Non-pigmented ciliary epithelial cell (primary cell): ENCODE measurements around the gene P2RX1.
"Not testable (repeated sequence)": the region's sequence is repeated elsewhere in the genome, so short reads cannot be mapped to it uniquely, and the experiment has no call there.

Source experiments
- DNase-seq: peaks from one replicate; pipeline ENCODE4 v3.0.0-alpha.2; 2010; ENCODE audit warnings: low read depth

P2RX1 gene

DNA sequence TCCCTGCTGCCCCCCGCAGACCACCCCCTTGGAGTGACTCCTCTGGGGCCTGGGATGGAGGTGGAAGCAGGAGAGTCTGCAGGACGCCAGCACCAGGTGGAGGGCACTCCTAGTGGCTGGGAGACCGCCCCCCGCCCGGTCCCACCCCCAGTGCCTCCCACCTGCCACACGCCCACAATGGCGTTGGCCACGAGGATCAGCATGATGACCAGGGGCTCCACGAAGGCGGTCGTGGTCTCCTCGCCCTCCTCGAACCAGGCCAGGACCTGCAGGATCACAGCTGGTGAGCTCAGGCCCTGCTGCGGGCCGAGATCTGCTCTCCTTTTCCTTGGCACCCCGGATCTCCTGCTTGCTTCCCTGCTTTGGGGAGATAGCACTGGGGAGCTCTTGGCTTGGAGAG is 35.2 kb upstream of the P2RX1 start:
- no peak for DNase-seq

DNA sequence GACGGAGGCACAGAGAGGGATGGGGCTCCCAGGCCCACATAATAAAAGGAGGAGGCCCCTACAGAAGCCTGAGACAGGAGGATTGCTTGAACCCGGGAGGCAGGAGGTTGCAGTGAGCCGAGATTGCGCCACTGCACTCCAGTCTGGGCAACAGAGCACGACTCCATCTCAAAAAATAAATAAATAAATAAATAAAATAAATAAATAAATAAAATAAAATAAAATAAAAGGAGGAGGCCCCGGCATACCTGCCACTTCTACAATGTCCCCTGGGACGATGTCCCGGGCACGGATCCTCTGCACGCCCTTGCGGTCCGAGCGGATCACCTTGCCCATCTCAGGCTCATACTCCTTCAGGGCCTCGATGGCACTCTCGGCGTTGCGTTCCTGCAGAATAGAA is 34.7 kb upstream of the P2RX1 start:
- DNase-seq = no peak

DNA sequence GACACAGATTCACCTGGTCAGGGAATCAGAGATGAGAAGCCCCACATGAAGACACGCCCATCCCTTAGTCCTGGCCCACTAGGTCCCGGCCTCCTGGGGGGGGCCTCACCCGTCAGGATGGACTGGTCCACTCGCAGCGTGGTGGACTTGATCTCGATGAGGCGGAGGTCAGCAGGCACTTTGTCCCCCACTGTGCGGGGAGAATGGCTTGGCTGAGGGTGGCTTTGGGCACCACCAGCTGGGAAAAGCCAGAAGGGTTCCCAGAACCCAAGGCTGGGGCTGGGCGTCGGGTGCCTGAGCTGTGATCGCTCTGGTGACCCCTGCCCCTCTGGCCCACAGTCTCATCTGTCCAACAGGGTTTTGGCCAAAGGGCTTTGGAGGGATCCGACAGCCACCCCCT is 34.3 kb upstream of the P2RX1 start:
- DNase-seq = no peak

DNA sequence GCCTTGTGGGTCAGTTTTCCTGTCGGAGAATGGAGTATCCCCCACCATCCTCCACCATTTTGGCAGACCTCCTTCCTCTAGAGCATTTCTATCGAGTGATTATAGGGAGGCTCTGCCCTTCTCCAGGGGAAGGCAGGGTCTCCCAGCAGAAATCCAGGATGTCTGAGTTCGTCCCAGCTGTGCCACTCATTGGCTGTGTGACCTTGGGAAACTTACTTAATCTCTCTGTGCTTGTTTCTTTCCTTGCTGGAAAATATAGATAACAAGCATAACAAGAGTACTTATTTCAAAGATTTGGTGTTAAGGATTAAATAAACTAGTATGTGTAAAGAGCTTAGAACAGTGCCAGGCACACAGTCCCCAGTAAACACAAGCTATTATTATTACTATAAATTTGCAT is 33.2 kb upstream of the P2RX1 start:
- DNase-seq = no peak

DNA sequence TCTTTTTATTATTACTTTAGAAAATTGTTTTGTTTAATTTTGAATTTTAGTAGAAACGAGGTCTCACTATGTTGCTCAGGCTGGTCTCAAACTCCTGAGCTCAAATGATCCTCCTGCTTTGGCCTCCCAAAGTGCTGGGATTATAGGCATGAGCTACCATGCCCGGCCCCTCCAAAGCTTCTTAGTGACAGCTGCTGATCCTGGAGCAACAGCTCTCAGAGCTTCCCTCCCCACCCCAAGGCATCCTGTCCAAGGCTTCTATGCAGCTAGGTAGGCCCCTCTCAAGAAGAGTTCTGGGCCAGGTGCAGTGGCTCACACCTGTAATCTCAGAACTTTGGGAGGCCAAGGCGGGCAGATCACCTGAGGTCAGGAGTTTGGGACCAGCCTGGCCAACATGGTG is 32.3 kb upstream of the P2RX1 start:
- DNase-seq = not testable (repeated sequence)

DNA sequence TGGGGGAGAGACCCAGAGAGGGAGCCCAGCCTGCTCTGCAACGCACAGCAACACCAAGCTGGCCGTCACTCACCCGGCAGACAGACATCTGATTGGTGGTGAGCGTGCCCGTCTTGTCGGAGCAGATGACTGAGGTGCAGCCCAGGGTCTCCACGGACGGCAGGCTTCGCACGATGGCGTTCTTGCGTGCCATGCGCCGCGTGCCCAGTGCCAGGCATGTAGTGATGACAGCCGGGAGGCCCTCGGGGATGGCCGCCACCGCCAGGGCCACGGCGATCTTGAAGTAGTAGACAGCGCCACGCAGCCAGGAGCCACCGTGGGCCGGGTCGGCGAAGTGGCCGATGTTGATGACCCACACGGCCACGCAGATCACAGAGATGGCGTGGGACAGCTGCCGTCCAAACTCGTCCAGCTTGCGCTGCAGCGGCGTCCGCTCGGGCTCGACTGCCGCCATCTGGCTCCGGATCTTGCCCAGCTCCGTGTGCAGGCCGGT is 31.1 kb upstream of the P2RX1 start:
- no peak for DNase-seq

DNA sequence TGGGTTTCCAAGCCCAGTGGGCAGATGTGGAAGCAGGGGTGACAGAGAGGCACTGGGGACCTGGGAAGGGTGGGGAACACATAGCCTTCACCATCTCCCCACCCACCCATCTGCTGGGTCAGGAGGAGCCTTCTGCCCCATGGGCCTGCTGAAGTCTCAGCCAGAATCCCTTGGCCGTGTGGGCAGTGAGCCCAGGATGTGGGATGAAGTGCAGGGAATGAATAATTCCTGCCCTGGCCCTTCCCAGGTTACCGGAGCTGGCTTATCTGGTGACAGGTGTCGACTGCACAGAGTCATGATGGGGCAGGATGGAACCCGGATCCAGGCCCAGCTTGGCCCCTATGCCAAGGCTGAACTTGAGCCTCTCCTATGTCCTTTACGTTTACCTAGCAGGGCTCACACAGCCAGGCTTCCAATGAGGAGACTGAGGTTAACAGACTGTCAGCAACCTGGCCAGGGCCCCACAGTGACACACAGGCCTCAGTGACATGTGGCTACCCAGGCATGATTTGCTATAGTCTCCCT is 30.5 kb upstream of the P2RX1 start:
- DNase-seq = no peak

DNA sequence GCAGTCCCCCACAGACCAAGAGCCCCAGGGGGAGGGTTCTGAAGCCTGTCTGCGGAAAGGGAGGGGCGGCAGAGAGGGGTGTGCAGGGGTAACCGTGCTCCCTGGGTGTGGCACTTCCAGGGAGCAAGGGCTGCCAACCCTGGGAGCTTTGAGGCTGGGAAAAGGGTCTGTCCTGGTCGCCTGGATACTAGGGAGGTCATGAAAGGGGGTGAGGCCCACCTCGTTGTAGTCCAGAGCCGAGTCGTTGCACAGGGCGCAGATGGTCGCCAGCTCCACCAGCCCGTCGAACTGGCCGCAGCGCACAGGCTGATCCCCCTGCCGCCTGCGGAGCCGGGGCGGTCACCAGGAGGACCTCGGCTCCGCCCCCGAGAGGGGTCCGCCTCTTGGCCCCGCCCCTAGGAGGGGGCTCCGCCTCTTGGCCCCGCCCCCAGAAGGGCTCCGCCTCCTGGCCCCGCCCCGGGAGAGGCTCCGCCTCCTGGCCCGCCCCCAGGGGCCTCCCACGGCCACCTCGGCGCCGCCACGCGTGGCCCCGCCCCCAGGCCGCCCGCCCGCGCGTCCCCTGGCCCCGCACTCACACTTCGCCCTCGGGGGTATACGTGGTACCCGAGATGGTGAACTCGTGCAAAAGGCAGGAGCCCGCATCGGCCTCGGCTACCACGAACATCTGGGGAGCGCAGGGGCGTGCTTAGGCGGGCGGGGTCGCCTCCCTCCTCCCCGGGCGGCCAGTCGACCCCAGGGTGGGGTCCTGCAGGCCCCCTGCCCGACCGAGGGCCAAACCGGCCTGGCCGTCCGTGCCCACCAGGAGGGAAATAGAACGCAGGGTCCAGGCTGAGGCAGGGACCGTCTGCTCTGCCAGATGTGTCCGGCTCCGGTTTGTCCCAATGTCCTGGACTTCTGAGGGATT is 28.5 kb upstream of the P2RX1 start:
- no peak for DNase-seq

DNA sequence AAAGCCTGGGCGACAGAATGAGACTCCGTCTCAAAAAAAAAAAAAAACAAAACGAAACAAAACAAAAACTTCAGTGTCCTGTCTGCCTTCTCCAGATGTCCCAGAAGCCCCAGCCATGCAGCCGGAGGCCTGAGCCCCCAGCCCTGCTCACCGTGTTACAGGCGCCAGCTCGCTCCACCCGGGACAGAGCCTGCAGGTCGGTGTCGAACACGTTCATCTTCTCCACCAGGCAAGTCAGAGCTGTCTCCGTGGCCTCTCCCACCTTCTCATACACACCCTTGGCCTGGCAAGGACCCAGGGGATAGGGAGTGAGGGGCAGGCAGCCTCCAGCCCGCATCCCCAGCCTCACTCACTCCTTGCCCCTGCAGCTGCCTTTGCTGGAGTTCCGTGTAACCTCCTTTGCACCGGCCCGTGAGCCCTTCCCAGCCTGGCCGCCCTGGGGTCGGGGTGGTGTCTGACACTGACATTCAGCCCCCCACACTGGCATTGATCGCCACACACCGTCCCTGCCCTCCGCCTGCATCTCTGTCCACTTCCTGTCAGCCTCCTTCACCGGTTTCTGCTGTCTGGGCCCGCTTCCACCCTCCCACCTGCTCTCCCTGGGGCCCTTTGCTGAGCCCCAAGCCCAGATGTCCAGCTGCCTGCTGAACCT is 27.1 kb upstream of the P2RX1 start:
- no peak for DNase-seq

DNA sequence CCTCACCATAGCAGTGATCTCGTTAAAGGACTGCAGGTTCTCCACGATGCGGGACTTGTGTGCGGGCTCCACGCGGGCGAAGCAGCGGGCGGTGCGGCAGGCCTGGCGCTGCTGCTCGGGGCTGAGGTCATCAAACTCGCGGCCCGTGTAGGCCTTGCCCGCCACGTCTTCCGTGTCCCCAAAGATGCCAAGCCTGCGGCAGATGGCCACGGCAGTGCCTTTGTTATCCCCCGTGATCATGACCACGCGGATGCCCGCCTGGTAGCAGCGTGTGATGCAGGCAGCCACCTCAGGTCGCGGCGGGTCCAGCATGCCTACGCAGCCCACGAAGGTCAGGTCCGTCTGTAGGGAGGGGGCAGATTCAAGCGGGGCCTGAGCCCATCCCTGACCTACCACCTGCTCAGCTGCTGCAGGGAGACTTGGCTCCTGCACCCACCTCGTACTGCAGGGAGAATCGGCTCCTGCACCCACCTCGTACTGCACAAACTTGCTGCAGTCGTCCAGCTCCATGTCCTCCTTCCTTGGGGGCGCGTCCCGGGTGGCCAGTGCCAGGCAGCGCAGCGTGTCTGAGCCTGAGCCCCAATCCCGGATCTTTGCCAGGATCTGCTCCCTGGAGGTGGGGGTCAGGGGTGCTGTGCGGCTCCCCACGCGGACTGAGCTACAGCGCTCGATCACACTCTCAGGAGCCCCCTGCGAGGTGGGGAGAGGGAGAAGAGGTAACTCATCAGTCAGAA is 24.9 kb upstream of the P2RX1 start:
- no peak for DNase-seq

DNA sequence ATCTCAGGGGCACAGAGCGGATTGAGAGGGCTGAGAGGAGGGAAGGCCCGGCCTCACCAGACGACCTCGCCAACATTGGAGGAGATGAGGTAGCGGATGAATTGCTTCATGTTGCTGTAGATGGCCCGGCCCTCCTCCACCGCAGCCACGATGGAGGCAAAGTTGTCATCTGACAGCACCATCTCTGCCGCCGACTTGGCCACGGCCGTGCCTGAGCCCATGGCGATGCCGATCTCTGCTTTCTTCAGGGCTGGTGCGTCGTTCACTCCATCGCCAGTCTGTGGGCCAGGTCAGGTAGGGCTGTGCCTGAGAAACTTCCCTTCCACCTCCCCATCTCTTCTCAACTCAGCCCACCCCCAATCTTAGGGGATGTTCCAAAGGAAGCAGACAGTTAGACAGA is 21.1 kb upstream of the P2RX1 start:
- DNase-seq = no peak

DNA sequence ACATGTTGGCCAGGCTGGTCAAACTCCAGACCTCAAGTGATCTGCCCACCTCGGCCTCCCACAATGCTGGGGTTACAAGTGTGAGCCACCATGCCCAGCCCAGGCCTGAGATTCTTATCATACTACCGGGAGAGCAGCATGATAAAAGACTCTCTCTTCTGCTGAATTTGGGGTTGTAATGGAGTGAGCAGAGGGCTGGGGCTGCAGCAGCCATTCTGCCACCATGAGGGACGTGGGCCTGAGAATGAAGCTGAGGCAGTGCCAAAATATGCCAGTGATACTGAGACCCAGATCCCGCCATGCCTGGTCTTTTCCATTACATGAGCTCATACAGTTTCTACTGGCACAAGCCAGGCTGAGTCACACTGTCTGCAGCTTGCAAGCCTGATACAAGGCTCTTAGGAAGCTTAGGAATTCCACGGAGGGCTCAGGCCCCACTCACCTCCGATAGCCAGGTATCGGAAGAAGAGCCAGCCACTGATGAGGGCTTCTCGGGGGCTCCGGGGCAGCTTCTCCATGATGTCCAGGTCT is 19.6 kb upstream of the P2RX1 start:
- peak; percentile 34 for DNase-seq

DNA sequence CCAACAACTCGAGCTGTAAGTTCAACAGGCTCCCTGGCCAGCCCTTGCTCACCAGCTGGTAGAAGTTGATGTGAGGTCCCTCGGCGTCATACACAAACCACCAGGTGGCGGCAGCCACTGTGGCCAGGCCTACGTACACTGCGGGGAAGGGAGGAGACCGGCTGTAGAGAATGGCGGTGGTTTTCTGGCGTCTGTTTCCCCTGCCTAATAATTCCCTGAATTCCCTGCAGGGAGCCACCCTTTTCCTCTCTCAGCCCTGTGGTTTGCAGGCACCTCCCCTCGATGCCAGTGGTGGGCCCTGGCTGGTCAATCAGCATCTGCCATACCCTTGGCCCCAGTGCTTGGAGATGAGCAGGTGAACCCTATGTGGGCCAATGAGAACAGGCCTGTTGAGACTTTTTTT is 18.9 kb upstream of the P2RX1 start:
- DNase-seq = peak; percentile 27

DNA sequence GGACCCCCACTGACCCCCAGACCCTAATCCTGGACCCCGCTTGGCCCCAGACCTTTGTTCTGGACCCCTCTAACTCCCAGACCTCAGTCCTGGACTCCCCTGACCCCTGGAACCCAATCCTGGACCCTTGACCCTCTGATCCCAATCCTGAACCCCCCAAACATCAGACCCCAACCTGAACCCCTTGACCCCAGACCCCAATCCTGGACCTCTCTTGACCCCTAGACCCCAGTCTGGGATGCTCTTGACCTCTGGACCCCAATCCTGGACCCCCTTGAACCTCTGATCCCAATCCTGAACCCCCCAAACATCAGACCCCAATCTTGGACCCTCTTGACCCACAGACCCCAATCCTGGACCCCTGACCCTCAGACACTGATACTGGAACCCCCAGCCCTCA is 13.5 kb upstream of the P2RX1 start:
- no peak for DNase-seq

DNA sequence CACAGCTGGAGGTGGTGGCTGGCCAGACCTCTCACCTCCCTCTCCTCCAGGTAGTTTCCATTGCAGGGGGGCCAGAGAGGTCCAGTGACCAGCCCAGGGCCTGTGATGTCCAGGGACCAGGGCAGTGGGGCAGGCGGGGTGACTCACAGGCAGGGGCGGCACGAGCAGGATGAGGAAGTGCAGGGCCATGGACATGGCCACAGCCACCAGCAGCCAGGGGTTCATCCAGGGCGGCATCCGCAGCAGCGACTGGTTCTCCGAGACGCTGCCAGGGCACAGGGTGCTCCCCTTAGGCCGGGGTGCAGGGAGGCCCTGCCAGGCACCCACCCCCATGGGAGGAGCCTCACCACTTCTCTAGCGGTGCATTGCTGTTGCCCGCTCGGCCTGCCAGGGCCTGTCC is 12.9 kb upstream of the P2RX1 start:
- no peak for DNase-seq

DNA sequence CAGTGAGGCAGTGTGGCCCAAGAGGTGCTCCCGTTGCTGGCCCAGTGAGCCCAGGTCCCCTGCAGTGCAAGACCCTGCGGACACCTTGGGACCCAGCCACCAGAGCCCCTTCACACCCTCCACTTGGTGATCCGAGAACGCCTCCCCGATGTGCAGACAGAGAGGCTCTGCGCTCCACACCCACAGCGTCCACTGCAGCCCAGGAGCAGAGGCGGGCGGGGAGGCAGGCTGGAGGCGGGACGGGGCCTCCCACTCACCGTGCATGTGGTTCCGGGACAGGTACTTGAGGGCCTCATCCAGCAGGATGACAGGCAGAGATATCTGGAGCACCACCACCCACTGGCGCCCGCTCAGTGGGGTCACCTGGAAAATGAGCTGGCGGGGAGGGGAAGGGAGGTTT is 12.1 kb upstream of the P2RX1 start:
- DNase-seq = no peak

DNA sequence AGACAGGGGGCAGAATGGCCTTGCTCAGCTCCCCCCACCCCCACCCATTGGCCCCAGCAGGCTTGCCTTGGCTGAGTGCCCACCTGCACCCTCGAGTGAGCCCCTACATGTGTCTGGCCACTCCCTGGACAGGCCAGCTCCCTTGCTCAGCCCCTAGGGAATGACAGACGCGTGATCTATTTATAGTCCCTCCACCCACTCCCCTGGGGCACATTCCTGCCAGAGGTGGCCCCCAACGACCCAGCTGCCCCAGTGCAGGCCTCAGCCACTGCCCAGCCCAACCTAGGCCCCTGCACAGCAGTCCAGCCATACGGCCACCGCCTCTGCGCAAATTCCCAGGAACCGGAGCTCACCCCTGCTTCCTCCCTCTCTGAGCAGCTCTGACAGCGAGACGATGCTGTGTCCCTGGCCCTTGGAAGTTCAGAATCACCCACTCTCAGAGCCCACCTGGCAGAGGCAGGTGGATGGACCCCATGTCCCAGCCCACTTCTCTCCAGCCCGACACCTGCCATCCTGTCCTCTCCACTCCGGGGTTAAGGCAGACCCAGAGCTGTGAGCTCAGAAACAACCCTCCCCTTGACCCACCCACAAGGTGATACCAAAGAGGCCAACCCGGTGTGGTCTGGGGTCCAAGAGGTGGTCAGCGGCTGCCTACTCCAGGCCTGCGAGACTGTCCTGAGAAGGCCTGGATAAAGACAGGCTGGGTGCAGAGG is 11.5 kb upstream of the P2RX1 start:
- no peak for DNase-seq

DNA sequence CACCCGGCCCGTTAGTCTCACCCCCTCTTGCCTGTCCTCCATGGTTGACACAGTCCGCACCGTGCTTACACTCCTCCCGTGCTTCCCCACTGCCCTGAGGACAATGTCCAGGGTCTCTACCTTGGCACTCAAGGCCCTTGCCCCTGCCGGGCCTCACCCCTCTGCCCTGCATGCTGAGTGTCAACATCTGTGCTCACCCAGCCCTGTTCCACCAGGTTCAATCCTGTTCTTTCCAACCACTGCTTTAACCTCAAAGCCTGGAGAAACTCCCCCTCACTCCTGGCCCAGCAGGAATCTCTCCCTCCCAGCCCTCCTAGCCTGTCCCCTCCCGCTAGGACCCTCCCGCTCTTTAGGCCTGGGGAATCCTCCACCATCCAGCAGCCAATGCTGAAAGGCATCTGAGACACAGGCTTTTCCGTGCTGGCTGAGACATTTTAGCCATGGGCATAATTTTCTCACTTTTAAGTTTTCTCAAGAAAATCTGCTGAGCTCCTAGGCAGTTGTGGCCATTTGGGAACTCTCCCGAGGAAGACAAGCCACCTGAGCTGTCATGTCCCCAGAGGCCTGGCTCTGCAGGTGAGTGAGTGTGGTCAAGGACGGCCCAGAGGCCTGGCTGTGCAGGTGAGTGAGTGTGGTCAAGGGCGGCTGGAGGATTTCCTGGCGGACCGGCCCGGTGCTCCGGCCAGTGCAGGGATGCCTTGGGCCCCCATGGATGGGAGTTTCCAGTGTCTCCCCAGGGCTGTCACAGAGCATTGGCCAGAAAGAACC is 10.8 kb upstream of the P2RX1 start:
- no peak for DNase-seq

DNA sequence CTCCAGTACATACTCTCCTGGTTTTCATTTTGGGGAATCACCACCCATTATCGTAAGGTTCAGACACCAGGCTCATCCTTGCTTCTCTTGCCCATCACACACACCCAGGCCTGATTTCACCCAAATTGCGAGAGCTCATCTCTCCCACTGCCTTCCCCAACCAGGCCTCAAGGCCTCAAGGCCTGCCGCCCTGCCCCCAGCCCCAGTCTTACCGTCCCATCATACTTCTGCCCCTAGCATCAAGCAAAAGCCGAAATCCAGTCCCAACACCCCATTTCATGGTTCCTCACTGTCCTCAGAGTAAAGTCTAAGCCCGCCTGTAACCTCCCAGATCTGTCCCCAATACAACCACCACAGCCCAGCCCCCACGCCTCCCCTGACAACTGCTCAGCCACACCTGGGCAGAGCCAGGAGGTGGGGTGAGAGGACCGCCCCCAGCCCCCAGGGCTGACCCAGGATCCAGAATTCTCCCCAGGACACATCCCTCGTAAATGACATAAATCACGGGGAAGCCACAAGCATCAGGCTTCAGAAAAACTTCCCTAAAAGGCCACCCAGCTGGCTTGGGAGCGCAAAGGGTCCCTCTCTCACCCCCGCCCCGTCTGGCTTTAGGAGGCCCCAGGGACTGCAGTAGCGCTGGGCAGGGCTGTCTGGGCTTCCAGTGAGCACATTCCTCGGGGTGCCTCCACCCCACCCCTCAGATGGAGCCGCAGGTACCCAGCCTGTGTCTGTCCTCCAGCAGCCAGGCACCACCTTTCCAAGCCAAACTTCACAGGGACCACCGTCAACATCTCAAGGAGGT is 9.6 kb upstream of the P2RX1 start:
- no peak for DNase-seq
